Muscle of back (tissue), 10 donors: Measurements from ENCODE around the gene SERPINA7. TPM values are rescaled to one million over a fixed set of nuclear protein-coding genes. Genes with fewer than 3 reads are reported as not detected.

Experiments used
- polyA plus RNA-seq, 10 donors: library from polyadenylated mRNA; unstranded; fragments of 120-200 nt; gene quantifications; one replicate each; pipeline ENCODE4 v1.2.1, GENCODE V29; 2013; ENCODE audit not compliant: insufficient read length in 10 of 10

Gene SERPINA7
- polyA plus RNA-seq, 10 donors = 0.35 TPM; not detected in 9

Other genes starting within 250 kb of the SERPINA7 start
- gene NRK, start 216.2 kb downstream of the SERPINA7 start, polyA plus RNA-seq = 100 to 1,000 TPM; 151 to 269 (median 214) TPM
- gene PWWP3B, start 129.6 kb upstream of the SERPINA7 start, polyA plus RNA-seq = 10 to 100 TPM; 15.3 to 33.6 (median 24.9) TPM